ENCODE measurements around the gene KL.

The KL gene

DNA sequence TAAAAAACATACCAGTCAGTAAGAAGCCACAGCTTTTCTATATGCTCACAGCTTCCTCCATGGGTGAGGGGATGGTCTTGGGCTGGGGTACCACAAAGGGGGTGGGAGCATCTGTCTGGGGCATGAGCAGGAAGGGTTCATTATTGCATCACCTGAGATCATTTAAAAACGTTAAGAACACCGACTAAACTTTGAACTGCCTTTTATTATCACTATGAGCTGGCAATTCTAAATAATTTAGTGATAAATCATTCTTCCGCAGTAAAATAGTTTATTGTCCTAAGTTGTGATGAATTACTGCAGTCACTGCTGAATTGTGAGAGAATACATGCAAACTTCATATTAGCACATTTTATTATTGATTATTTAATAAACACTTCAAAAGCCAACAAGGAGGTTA is 71.6 kb downstream of the KL start:
- no peak for DNase-seq

DNA sequence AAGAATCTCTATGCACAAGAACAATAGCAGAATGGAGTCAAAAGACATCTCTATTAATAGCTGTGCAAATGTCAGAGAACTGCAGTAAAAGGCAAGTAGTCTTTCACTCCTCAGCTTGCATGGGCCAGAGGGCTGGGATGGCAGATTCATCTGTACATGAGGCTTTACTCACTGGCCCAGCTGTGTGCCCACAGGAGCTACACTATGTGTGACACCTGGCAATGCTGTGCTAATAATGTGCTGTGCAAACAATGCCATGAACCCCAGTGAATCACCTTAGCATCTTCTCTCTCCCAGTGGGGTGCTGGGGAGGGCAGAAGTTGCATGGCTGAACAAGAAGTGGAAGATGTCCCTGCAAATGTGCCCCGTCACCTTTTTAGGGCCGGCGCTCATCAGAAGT is 73.1 kb downstream of the KL start:
- no peak for DNase-seq

DNA sequence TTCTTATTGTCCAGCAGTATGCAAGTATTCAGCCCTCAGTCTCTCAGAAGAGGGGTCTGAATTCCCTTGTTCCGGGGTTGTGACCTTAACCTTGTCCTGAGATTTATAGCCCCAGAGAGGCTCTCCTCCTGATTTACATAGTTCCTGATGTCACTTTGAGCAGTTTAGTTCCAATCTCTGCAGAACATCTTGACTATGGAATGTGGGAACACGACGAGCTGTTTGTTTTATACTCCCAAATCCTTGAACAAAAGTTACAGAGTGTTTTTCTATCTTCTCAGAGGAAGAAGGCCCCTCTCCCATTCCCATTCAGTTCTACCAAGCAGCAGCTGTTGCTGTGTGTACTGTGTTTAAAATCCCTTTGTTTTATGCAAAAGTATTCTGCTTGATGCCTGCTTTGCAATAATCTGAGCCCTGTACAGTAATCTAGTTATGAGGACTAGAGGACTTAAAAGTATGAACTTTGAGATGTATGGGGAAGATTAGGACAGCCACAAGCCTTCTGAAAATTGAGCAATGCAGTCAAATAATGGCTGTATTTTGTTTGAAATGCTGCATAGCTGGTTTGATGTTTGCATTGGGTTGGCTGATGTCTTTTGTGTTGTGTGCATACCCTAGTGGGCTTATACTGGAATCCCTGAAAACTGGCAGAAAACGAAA is 74.7 kb downstream of the KL start:
- no peak for DNase-seq

DNA sequence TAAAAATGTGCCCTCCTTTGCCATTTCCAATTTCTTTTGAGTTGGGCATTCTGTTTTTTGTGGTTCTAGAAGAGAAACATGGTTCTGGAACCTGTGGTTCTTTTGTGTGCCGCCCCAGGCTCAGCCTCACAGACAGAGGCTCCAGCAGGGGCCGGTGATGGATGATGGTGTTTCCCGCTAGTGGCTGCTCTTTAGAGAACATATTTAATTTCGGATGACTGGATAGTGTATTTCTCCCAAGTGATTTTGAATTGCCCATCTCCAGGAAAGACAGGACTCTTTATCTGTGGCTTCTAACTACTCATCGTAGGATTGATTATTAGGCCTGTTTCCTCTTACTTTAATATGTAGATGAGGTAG is 75.2 kb downstream of the KL start:
- no peak for DNase-seq

DNA sequence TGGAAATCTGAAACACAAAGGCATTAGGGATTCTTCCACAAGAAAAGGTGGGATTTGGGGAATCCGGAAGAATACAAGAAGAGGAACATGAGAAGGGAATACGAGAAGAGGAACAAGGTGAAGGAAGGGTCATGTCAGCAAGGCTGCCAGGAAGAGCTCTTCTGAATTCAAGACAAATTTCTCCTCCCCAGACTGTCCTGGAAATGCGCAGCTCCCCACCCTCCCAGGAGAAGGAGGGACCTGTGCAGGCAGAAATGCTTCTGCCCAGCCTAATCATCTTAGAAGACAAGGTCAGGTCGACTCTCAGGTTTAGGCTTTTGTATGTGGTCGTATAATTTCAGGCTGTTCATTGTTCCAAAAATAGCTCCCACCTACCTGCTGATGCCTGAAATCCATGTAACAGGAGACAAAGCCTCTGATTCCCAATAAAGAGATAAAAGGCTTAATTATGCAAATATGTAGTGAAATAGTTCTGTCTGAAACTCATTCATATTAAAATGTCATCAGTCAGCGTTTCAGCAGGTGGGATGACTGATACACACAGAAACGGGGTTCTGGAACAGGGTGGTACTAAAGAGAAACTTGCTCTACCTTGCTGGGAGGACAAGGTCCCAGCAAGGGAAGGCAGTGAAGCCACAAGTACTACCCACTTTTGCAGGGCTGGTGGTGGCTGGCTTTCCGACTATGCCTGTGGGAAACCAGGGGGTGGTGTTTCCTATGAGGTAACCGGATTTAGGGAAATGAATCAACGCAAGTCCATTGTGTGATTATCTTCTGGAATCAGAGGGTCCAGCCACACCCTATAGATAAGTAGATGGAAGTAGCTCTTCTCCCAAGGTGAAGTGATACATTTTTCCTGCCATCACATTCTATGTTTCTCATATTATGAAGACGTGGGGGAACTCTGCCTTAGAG is 76.1 kb downstream of the KL start:
- DNase-seq: no peak

DNA sequence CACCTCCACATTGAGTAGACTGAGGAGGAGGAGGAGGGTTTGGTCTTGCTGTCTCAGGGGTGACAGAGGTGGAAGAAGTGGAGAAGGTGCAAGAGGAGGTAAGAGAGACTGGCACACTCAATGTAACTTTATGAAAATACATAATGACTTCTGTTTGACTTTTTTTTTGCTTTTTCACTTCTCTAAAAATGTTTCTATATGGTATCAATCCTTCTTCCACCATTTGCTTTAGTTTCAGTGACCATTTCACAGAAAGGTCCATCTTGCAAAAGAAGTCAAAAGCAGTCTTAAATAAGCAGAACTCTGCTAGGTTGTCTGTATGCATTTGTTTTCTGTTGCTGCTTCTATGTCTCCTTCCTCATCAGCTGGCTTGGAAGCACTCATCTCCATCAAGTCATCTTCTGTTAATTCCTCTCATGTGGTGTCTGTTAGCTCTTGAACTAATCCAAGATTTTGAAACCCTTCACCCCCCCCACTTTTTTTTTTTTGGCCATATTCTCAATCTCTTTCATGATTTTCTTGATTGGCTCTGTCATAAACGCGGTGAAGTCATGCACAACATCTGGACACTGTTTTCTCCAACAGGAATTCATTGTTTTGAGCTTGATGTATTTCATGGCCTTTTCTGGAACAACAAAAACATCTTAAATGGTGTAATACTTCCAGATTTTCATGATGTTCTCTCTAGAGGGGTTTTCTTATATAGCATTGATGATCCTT is 80.8 kb downstream of the KL start:
- no peak for DNase-seq

DNA sequence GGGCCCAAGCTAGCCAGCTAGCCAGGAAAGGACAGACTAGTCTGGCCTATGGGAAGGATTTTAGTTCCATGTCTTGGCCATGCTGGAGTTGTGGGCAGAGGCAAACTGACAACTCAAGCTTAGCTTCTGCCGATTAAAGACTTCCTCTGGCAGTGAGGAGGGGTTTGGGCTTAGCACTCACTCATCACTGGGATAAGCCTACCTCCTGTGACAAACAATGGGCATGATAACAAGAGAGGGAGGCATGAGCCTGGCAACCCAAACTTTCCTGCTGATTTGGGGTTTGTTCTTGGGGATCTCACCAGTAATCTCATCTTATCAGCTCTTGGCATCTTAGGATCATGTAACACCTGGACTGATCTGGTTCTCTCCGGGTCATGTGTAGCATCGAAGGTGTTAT is 83.6 kb downstream of the KL start:
- DNase-seq: no peak

DNA sequence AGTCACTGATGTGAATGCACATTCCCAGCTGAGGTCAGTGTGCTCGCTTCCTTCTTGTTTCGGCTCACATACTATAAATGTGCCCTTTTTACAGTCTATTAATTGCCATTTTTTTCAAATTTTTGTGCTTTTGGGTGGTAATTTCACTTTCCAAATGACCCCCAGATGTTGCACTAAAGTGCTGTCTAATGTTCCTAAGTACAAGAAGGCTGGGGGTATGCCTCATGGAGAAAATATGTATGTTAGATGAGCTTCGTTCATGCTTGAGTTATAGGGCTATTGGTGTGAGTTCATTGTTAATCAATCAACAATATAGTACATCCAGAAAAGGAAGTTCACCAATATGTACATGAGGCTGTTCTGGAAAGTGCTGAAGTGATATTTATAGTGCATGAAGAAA is 84.7 kb downstream of the KL start:
- no peak for DNase-seq

DNA sequence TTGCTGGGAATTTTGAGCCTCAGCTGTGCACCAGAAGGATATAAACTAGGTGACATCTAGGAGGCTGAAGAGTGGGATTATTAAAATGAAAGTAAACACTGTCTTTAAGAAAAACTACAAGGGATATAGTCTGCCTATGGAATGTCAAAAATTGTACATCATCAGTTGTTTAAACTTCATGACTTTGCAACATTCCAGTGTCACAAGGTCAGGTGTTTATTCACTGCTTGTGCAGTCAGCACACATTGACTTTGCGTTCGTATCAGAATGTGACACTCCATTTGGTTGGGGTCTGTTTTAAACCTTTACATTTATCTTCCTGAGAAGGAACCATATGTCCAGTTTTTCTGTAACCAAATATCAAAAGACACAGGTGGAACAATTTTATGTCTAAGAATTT is 85.6 kb downstream of the KL start:
- DNase-seq: no peak

DNA sequence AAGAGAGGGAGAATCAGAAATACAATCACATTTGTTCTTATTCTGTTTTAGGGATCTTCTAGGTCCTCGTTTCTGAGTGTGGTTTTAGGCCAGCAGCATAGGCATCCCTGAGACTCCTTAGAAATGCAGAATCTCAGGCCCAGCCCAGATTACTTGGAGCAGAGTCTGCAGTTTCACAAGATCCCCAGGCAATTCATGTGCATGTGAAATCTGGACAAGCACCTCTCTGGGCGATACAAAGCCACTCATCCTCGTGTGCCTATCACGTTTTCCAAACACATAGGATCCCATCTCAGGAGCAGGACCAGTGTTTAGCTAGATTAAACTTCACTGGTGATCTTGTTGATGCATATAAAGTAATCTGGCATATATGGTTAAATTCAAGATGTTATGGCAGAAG is 87.2 kb downstream of the KL start:
- no peak for DNase-seq

DNA sequence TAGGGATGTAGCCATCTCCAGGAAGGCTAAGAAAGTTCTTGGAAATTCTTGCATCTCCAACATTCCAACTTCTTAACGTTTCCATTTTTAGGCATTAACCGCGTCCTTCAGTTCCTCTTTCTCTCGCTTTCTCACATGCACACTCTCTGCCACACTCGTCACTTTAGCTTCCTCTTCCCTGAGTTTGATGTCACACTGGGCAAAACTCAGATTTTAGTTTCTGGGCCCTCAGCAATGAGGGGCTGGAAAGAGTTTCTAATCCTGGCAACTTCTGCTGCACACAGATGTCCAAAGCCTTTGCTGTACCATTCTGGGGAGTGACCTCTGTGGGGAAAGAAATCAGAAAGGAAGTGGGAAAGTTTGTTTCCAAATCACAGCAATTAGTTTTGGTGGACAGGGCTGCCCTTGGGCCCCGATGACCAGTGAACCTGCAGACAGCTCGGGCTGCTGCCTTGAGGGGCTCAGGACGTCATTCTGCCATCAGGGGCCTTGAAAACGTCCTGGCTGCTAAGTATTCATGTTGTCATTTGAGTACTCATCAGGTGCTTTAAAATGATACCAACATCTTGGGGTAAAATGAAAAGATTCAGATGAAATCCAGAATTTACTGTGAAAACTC is 89.3 kb downstream of the KL start:
- DNase-seq: no peak

DNA sequence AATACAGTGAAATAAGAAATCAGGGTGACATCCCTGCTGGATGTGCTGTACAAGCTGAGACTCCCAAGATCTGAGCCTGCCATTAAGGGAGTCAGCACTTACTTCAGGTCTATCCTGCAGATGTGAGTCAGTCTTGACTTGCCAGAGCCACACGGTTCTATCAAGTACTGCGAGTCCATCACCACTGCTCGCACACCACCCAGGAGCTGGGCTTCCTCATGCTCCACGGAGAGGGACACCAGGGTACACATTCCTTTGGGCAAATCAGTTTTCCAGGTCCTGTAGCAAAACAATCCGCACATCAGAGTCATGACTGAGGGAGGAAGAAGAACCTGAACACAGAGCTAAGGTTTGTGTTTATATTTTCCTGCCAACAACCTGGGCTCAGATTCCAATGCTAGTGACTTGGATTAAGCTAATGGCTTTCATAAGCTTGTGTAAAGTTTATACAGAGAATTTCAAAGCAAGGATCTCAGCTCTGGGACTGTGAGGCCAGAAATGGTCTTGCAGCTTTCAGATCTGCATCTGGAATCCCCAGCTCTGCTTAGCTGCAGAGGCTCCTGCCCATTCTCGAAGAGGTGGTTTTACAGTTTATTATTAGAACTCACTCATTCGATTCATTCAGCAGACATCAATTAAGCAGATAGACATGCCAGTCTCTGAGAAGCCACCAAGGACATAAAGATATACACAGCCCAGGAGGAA is 90.6 kb downstream of the KL start:
- DNase-seq: no peak

DNA sequence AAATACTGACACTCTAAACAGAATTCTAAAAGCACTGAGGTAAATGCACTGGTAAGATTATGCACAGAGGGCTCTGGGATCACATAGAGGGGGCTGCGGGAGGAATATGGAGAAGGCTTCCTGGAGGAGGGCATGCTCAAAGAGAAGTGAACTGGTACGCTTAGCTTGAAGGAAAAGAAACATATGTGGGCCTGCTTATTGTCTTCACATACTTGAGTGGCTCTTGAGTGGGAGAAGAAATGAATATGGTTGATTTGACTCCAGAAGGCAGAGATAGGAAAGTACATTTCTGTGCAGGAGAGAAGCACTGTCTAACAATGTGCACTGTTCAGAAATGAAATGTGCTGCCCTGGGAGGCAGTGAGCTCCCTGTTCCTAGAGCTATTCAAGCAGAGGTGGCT is 91.1 kb downstream of the KL start:
- no peak for DNase-seq

DNA sequence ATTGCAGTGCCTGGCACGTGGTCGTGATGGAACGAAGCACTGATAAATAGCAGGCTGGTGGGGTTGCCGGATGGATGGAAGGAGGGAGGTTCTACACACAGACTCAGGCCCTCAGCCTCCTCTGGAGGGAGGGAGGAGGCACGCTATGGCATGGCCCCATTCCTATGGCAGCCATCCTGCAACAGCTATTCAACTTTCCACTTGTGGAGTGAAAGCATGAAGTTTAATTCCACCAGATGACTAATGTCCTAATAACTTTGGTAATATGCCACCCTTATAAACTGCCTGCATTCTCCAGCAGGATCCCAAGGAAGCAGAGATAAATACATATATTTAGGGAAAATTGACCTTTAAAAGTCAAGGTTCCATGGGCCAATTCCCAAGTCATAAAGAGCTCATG is 92.4 kb downstream of the KL start:
- DNase-seq: no peak

DNA sequence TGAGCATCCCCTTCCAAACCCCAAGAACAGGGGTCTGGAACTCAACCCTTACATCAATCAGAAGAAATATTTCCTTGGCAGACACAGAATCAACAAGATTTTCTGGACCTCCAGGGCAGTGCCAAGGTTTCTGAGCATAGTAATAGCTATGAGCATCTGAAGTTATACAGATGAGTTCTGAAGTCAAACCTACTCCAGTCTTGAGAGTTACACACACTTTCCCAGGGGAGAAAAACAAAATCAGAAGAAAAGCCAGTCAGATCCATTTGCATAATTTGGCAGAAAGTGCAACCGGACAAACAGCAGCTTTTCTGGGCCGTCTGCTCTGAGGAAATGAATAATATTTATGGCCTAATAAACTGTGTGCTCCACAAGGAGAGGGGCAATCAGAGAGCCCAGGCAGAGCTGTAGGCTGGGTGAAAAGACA is 93.1 kb downstream of the KL start:
- no peak for DNase-seq

DNA sequence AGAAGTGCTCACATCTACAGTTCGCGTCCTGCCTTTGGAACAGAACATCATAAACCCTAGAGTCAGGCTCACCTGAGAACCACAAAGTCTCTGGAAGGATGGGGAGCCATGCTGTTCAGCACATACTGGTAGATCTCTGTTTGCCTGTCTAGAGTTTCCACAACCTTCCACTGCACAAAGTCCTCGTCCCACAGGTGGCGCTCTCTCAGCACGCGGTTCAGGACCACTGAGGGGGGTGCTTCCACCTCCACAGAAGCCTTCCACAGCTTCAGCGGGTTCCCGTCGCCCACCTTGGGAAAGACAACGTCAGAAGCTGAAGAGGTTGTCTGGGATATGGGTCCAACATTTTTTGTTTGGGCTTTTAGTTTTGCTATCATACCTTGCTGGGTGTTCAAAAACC is 93.6 kb downstream of the KL start:
- no peak for DNase-seq

DNA sequence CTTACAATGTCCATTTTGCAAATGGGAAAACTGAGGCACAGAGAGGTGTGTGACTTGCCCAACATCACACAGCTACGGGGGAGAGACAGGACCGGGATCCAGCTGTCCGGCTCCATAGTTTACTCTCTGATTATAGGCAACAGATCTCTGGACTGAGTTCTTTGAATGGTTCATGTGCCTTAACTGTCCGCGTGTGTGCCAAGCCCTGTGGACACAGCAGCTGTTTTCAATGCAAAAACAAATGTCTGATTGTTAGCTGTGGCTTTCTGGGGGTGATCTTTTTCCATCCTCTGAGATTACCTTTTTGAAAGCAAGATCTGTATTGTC is 94.1 kb downstream of the KL start:
- DNase-seq: no peak

DNA sequence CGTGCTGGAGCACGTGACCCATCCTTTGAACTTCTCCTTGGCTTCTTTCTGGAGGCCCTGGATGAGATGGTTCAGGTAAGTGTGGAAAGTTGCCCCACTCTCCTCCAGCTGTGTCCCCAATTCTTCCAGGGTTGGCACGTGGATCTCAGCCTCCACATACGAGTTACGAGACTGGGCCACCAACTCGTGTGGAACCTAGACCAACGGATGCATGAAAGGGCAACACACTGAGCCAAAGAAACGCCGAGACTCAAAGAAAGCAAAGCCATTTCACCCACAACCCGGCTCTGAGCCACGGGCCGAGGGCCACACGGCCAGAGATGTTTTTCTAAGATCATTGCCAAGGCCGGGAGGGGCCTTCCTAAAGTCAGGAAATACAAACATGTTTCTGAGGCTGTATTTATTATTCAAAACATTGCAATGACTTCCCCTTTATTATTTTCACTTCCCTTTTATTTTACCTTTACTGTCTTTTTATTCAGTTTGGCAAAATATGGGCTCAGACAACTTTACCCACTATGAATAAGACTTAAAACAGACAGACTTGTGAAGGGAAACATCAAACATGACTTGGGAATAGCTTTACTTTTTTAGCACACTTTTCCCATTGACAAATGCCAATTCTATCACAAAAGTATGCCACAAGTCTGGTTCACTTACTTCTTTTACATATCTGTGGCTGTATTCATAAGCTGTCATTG is 94.6 kb downstream of the KL start:
- no peak for DNase-seq

DNA sequence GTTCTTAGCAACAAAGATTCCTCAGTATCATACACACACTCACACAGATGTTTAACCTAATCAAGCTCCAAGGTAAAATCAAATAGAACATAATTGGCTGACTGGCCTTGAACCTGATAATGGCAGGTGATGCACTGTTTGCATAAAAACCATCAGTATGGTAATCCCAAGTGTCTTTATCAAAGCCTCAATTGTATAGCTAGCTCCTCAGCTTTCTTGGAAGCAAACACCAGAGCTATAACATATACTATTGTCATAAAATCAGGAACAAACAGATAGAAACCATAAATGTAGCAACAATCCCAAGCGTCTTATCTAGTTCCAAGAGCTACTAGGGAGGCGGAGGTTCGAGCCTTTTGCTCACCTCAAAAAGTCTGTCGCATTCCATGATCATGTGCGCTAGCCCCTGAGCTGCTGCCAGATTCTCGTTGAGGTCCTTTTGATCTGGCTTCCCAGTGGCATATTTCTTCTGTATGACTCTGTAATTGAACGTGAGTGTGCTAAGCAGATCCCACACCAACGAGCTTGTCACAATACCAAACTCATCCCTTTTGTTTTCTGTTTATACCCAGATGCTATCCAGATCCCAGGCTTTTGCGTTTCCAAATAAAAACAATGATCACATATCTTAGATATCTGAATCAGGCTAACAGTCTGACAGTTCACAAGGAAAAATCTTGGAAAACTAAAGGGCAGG is 95.3 kb downstream of the KL start:
- no peak for DNase-seq

DNA sequence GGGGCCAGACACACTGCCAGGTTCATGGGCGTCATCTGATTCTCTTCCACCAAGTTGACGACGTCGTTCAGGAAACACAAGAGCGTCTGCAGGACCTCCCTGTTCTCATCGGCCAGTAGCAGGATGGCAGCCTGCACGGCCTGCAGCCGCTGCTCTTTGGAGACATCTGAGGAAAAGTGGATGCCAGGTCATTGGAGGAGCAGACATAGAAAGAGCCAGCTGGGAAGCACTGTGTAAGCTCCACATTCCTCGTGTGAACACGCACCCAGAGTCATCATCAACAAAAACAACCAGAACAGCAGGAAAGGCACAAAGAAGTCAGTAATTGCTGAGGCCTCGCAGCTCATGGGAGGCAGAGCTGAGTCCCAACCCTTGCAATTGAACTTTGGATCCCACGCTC is 96.5 kb downstream of the KL start:
- DNase-seq: no peak

DNA sequence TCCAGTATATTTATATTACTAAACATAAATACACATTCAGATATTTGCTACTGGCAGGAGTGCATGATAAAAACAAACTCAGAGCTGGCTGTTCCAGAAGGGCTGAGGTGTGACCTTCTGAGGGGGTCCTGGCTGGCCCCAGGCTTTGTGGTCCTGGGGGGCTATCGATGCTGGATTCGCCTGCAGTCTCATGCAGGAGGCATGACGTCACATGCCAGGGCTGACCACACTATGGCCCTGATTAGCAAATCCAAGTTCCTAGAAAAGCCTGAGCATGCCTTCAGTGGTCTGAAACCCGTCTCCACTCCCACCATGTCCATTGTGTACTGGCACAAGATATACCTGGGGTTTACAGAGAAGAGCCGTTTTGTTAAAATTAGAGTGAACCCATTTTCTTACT is 97.9 kb downstream of the KL start:
- DNase-seq: no peak

DNA sequence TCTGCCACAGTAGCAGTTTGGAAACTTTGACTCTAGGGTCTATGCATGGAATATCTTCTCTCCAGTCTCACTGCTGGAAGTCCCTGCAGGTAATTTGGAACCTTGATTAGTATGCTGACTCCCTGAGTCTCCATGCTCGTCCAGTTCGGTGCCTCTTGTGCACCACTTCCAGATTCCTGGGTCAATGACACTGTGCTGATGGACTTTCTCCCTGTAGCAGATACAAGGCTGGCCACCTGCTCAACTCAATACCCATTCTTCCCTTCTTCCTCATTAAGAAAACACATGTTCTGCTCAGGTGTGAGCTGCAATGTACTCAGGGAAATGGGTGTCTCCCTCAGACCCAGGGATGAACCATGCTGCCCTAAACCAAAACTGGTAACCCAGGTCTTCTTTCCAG is 99.1 kb downstream of the KL start:
- no peak for DNase-seq
